Myometrial cell (primary cell): Measurements from ENCODE around the gene FCHSD1. TPM values are rescaled to one million over a fixed set of nuclear protein-coding genes. Genes with fewer than 3 reads are reported as not detected.

Experiments used
- total RNA-seq: library from RNA; depleted of rRNA; stranded (reverse); fragments of >200 nt; gene quantifications from 2 replicates; pipeline ENCODE4 v1.2.3, GENCODE V29; 2015

The FCHSD1 gene
- 23.6 and 32.6 TPM in 2 replicates for total RNA-seq

GRCh38 chr5:141650851-141651727 is at the start of gene FCHSD1:
FCHSD1 (minus strand) TSS chr5:141651418; CDS start chr5:141651368, 50 bp downstream.

GRCh38 chr5:141681695-141682641 is 30.8 kb upstream of the FCHSD1 start, which contains the start of gene ARAP3:
ARAP3 (minus strand) TSS chr5:141682230; CDS start chr5:141680486, 1,744 bp downstream.

GRCh38 chr5:141636413-141637122 is 14.7 kb downstream of the FCHSD1 start, which contains the start of the genes HDAC3 and RELL2:
HDAC3 (minus strand) TSS chr5:141636849; CDS start chr5:141636790, 59 bp downstream.
RELL2 (plus strand) TSS chr5:141636997; CDS start chr5:141638226, 1,229 bp downstream.

GRCh38 chr5:141618804-141619554 is 32.2 kb downstream of the FCHSD1 start, which contains the start of gene DIAPH1:
DIAPH1 (minus strand) TSS chr5:141619000; CDS start chr5:141618914, 86 bp downstream.

Other genes starting within 250 kb of the FCHSD1 start
- gene PCDHGA9, start 248.6 kb downstream of the FCHSD1 start, total RNA-seq = 0.86 and 1.9 TPM in 2 replicates
- gene PCDHGB6, start 243.4 kb downstream of the FCHSD1 start, total RNA-seq = 0.29 and 0.89 TPM in 2 replicates
- 4.3 and 4.6 TPM in 2 replicates for gene PCDHGA10, start 238.4 kb downstream of the FCHSD1 start, total RNA-seq
- 4.3 and 6.0 TPM in 2 replicates for gene PCDHGB7, start 233.7 kb downstream of the FCHSD1 start, total RNA-seq
- 5.3 and 8.4 TPM in 2 replicates for gene PCDHGA11, start 230.4 kb downstream of the FCHSD1 start, total RNA-seq
- gene PCDHGA12, start 220.9 kb downstream of the FCHSD1 start, total RNA-seq = 14.9 and 15.6 TPM in 2 replicates
- gene PCDHGC3, start 175.5 kb downstream of the FCHSD1 start, total RNA-seq = 38.6 TPM in 2 replicates
- under 0.01 and 0.58 TPM in 2 replicates for gene PCDHGC4, start 166.4 kb downstream of the FCHSD1 start, total RNA-seq
- gene PCDHGC5, start 162.3 kb downstream of the FCHSD1 start, total RNA-seq = 0.71 and 1.2 TPM in 2 replicates
- gene DIAPH1, start 32.4 kb downstream of the FCHSD1 start, total RNA-seq = 36.6 and 46.8 TPM in 2 replicates
- 55.1 and 67.2 TPM in 2 replicates for gene HDAC3, start 14.6 kb downstream of the FCHSD1 start, total RNA-seq
- gene RELL2, start 14.4 kb downstream of the FCHSD1 start, total RNA-seq = 3.5 and 6.2 TPM in 2 replicates
- gene ARAP3, start 30.8 kb upstream of the FCHSD1 start, total RNA-seq = 10.1 and 11.5 TPM in 2 replicates
- gene PCDH1, start 227.0 kb upstream of the FCHSD1 start, total RNA-seq = not detected in 2 replicates